KMS-11 (cell line): ENCODE data around the gene GALK1.

Source experiments
- H2AFZ ChIP-seq: fragments of 200-600 bp; sonication (generic); 2 replicates; pipeline ENCODE4 v1.6.1; 2016; ENCODE audit warnings: antibody characterized with exemption, mixed run types, low read depth
- H3K27ac ChIP-seq: fragments of 200-600 bp; sonication (generic); 2 replicates; pipeline ENCODE4 v1.6.1; 2016; ENCODE audit warnings: mild to moderate bottlenecking, mixed run types
- H3K27me3 ChIP-seq: fragments of 200-600 bp; sonication (generic); 2 replicates; pipeline ENCODE4 v1.6.1; 2017; ENCODE audit warnings: mild to moderate bottlenecking, low read depth, mixed run types, moderate library complexity; ENCODE audit not compliant: insufficient read depth
- H3K36me3 ChIP-seq: fragments of 200-600 bp; sonication (generic); 2 replicates; pipeline ENCODE4 v1.6.1; 2017; ENCODE audit warnings: mild to moderate bottlenecking, mixed run types; ENCODE audit not compliant: insufficient read depth
- H3K4me1 ChIP-seq: fragments of 200-600 bp; sonication (generic); 2 replicates; pipeline ENCODE4 v1.6.1; 2016; ENCODE audit warnings: mild to moderate bottlenecking, low read depth, mixed run types; ENCODE audit not compliant: poor library complexity, severe bottlenecking
- H3K4me2 ChIP-seq: fragments of 200-600 bp; sonication (generic); 2 replicates; pipeline ENCODE4 v1.7.0; 2016; ENCODE audit warnings: mild to moderate bottlenecking, mixed run types
- H3K4me3 ChIP-seq: fragments of 200-600 bp; sonication (generic); IDR thresholded peaks from 2 replicates; pipeline ENCODE4 v1.6.1; 2017; ENCODE audit warnings: low read depth, low read length, mixed read lengths; ENCODE audit not compliant: insufficient read depth
- H3K79me2 ChIP-seq: fragments of 200-600 bp; sonication (generic); 2 replicates; pipeline ENCODE4 v1.6.1; 2016; ENCODE audit warnings: low read depth, mixed run types; ENCODE audit not compliant: insufficient read depth
- H3K9ac ChIP-seq: fragments of 200-600 bp; sonication (generic); 2 replicates; pipeline ENCODE4 v1.6.1; 2016; ENCODE audit warnings: mild to moderate bottlenecking, mixed run types
- H4K20me1 ChIP-seq: fragments of 200-600 bp; sonication (generic); 2 replicates; pipeline ENCODE4 v1.6.1; 2016; ENCODE audit warnings: mild to moderate bottlenecking, mixed run types; ENCODE audit not compliant: insufficient read depth
- CTCF ChIP-seq: fragments of 200-600 bp; sonication (generic); conservative IDR thresholded peaks from 2 replicates; pipeline ENCODE4 v1.6.1; 2017; ENCODE audit warnings: low read depth, mild to moderate bottlenecking, antibody characterized with exemption, low read length, moderate library complexity, mixed read lengths

Gene GALK1

GRCh38 chr17:75764711-75765421 lies at the start of gene GALK1:
TSS of gene GALK1 (minus strand) at chr17:75765192. CDS start at chr17:75765136, 56 bp downstream.
- H3K9ac ChIP-seq, result peak within 1 kb of the TSS; percentile 67
- peaks cover 17% of the 10 kb centered on the region for H3K4me1 ChIP-seq
- no peaks in the 10 kb centered on the region; the same call in 1 of the 2 replicates for H3K27me3 ChIP-seq
- H2AFZ ChIP-seq, result peak within 1 kb of the TSS; percentile 97
- TF ChIP-seq CTCF, result peak; percentile 50; the same call in 1 of the 2 replicates
- H3K36me3 ChIP-seq, result no peaks in the 10 kb centered on the region
- H4K20me1 ChIP-seq, result no peaks in the 10 kb centered on the region
- H3K4me3 ChIP-seq, result peak within 1 kb of the TSS; percentile 10
- H3K79me2 ChIP-seq, result no peaks in the 10 kb centered on the region
- H3K4me2 ChIP-seq, result peak within 1 kb of the TSS; percentile 98
- H3K27ac ChIP-seq, result peak within 1 kb of the TSS; percentile 31; the same call in 1 of the 2 replicates

DNA sequence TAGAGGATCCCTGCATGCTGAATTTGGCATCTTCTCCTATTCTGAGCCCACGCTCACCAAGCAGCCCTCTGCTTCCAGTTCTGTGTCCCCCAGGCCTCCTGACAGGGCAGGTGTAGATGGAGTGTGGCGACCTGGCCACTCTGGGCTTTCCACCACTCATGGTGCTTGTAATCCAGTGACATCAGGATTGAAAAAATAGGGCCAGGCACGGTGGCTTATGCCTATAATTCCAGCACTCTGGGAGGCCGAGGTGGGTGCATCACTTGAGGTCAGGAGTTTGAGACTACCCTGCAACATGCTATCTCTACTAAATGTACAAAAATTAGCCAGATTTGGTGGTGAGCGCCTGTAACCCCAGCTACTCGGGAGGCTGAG lies 49.0 kb upstream of the GALK1 start:
- Histone ChIP-seq H3K36me3 (no peaks in the 10 kb centered on the region), H3K4me2 (no peak overlapping the region), H3K9ac (no peak overlapping the region), H3K79me2 (no peaks in the 10 kb centered on the region), H4K20me1 (no peaks in the 10 kb centered on the region), H2AFZ (no peak overlapping the region), H3K4me3 (no peak overlapping the region), H3K27ac (no peak overlapping the region), H3K27me3 (no peaks in the 10 kb centered on the region), H3K4me1 (no peaks in the 10 kb centered on the region)
- no peak for TF ChIP-seq CTCF

DNA sequence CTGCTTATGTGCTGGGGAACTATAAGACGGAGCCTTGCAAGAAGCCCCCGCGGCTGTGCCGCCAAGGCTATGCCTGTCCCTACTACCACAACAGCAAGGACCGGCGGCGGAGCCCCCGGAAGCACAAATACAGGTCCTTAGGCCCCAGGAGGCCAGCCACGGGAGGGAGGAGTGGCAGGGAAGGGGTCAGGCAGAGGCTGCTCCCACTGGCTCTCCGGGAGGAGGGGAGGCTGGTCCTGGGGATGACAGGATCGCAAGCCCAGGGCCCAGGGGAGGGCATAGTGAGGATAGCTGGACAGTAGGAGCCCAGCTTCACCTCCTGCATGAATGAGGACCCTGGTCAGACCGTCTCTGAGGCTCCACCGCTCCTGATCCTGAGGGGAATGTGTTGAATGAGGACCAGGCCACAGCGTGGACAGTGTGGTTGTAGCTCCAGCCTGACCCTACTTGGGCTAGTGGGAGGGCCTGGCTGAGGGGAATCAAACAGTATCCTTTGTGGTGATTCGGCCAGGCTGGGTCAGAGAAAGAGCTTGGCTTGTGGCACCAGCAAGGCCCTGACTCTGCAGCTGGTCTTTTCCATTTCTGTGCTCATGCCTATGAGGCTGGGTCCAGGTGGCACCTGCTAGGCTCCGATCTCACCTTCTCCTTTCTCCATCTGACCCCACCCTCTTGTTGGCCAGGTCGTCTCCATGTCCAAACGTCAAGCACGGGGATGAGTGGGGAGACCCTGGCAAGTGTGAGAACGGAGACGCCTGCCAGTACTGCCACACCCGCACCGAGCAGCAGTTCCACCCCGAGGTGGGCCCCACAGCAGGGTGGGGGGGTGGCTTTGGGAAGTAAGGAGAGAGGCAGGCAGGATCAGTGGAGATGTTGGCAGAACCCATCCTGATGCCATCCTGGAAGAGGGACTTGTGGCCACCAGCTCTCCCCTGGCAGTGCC lies 48.4 kb upstream of the GALK1 start:
- Histone ChIP-seq H4K20me1 (no peaks in the 10 kb centered on the region), H3K4me1 (no peaks in the 10 kb centered on the region), H3K4me2 (no peak overlapping the region), H3K79me2 (no peaks in the 10 kb centered on the region), H3K36me3 (no peaks in the 10 kb centered on the region), H3K9ac (no peak overlapping the region), H3K4me3 (no peak overlapping the region), H3K27ac (no peak overlapping the region), H2AFZ (no peak overlapping the region), H3K27me3 (no peaks in the 10 kb centered on the region)
- TF ChIP-seq CTCF, result no peak

DNA sequence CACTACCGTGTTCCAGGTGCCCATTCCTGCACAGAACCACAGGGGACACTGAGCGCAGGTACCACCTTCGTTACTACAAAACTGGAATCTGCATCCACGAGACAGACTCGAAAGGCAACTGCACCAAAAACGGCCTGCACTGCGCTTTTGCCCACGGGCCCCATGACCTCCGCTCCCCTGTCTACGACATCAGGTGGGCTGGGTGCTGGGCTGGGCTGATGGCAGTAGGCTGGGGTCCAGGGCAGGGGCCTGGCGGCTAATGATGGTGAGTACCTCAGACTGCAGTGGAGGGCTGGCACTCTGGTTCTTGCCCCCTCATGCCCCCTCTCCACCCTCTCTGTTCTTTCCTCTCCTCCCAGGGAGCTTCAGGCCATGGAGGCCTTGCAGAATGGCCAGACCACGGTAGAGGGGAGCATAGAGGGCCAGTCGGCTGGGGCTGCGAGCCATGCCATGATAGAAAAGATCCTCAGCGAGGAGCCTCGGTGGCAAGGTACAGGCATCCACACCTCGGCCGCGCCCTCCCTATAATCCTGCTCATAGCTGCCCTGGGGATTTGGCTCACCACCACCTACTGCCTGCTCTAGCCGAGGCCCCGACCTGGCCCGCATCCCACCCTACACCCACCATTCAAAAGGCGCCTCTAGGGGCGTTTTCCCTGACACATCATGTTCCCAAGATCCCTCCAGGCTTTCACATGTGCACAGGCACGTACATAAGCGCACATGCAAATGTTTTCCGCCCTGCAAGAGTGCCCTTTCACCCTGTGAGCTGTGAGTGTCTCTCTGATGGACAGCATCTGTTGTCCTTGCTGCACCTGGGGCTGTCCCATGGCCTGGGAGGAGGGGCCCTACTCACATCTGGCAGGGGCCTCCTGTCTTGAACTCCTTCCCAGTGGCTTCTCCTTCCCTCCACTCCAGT lies 47.4 kb upstream of the GALK1 start:
- no peak overlapping the region for H3K4me3 ChIP-seq
- no peak for TF ChIP-seq CTCF
- H4K20me1 ChIP-seq, result no peaks in the 10 kb centered on the region
- H3K9ac ChIP-seq, result no peak overlapping the region
- H3K27ac ChIP-seq, result no peak overlapping the region
- no peak overlapping the region for H2AFZ ChIP-seq
- H3K4me1 ChIP-seq, result no peaks in the 10 kb centered on the region
- no peaks in the 10 kb centered on the region for H3K79me2 ChIP-seq
- H3K27me3 ChIP-seq, result no peaks in the 10 kb centered on the region
- H3K4me2 ChIP-seq, result no peak overlapping the region
- H3K36me3 ChIP-seq, result no peaks in the 10 kb centered on the region
